Activated naive CD4-positive, alpha-beta T cell treated with anti-CD3 and anti-CD28 coated beads, Interleukin-2, amount 50 U/mL, for 24 hours (primary cell): ENCODE results near the gene DMXL2.
"Not testable (repeated sequence)": the region's sequence is repeated elsewhere in the genome, so short reads cannot be mapped to it uniquely, and the experiment has no call there.

Experiments
- H3K27ac Mint-ChIP-seq: one replicate; pipeline ENCODE4 v1.8.0; 2021; ENCODE audit warnings: mild to moderate bottlenecking, mixed read lengths
- H3K27me3 Mint-ChIP-seq: one replicate; pipeline ENCODE4 v1.8.0; 2021; ENCODE audit warnings: mixed read lengths
- H3K36me3 Mint-ChIP-seq: one replicate; pipeline ENCODE4 v1.8.0; 2021; ENCODE audit warnings: mixed read lengths
- H3K4me1 Mint-ChIP-seq: one replicate; pipeline ENCODE4 v1.8.0; 2021; ENCODE audit warnings: mixed read lengths
- H3K4me3 Mint-ChIP-seq: one replicate; pipeline ENCODE4 v1.8.0; 2021; ENCODE audit warnings: mild to moderate bottlenecking, mixed read lengths
- H3K9me3 Mint-ChIP-seq: one replicate; pipeline ENCODE4 v1.8.0; 2021; ENCODE audit warnings: mixed read lengths

The DMXL2 gene

DNA sequence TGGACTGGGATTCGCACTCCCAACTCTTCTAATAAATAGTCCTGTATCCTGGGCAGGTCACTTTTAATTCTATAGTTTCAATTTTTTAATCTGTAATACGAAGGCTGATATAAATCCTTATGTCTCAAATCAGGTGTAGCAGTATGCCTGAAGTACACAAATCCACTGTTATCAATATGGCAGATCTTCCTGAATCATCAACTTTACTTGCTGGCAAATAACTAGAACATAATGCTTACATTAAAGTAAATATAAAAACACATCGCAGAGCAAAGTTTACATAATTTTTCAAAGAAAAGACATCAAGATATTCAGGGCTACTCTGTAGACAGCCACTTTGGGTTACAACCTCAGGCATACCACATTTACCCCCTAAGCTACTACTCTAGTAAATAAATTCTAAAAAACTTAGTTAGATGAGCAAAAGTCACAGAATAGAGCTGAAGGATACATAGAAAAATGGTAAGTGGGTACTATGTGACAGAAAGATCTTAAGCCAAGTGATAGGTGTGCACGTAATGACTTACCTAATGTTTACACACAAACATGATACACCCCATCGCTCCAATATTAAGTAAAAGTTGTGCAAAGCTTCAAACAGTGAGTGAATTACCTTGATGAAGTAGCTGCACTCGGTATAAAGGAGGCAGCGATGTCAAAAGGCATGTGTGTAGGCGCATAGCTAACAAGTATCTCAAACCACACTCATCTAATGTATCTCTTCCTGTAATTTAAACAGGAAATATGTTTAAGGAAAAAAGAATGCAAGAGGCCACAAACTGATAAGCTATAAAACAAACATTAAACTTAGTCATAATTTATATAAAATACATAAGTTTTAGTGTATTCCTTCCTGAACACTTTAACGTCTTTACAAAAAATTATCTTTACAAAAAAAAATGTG, 127.9 kb downstream of the DMXL2 start:
- H3K9me3 Mint-ChIP-seq, result no peaks in the 10 kb centered on the region

DNA sequence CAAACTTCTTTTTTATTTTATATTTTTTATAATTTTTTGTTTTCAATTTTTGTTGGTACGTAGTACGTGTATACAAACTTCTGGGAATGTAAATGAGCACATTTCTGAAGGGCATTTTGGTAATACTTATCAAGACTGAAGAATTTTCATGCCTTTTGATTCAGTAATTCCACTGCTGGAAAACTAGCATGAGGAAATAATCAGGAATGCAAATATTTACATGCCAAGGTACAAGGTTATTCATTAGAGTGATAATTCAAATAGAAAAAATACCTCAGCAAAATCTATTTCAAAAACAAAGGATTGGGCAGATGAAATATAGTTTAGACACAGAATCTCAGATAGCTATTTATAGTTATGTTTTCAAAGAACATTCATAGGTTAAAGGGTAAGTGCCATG, 128.7 kb downstream of the DMXL2 start:
- Mint-ChIP-seq H3K27me3 (no peaks in the 10 kb centered on the region), H3K9me3 (no peaks in the 10 kb centered on the region), H3K36me3 (peaks cover 8% of the 10 kb centered on the region), H3K4me3 (no peak overlapping the region), H3K4me1 (no peaks in the 10 kb centered on the region), H3K27ac (no peak overlapping the region)

More for the DNA sequence above, 127.9 kb downstream of the DMXL2 start:
- Mint-ChIP-seq H3K27ac (no peak overlapping the region), H3K4me1 (no peaks in the 10 kb centered on the region), H3K27me3 (no peaks in the 10 kb centered on the region), H3K36me3 (peaks cover 8% of the 10 kb centered on the region), H3K4me3 (no peak overlapping the region)

GRCh38 chr15:51492528-51492927, 130.0 kb downstream of the DMXL2 start:
- Mint-ChIP-seq H3K4me1 (no peaks in the 10 kb centered on the region), H3K36me3 (peaks cover 13% of the 10 kb centered on the region), H3K9me3 (no peaks in the 10 kb centered on the region), H3K4me3 (no peak overlapping the region), H3K27ac (no peak overlapping the region), H3K27me3 (no peaks in the 10 kb centered on the region)

DNA sequence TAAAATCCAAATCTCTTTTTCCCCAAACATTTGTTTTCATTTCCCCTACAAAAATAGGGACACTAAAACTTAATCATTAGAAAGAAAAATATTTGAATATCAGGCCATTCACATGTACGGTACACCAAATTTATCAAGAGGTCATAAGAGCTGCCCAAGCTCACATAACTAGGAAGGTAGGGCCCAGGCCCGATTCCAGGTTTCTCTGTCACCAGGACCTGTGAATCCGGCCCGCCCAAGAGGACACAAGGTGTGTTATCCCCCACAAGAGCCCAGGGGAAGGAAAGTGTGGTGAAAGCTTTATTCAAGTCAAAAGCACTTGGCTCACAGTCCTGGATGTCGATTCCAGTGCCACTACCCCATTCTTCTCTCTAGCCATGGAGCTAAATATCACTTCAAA, 130.6 kb downstream of the DMXL2 start:
- Mint-ChIP-seq H3K27me3 (no peaks in the 10 kb centered on the region), H3K4me1 (no peaks in the 10 kb centered on the region), H3K4me3 (no peak overlapping the region), H3K27ac (no peak overlapping the region), H3K9me3 (no peaks in the 10 kb centered on the region), H3K36me3 (peaks cover 15% of the 10 kb centered on the region)

- Mint-ChIP-seq H3K36me3 (peaks cover 27% of the 10 kb centered on the region), H3K4me1 (no peaks in the 10 kb centered on the region), H3K27ac (no peak overlapping the region), H3K4me3 (no peak overlapping the region), H3K27me3 (no peaks in the 10 kb centered on the region), H3K9me3 (peaks cover 15% of the 10 kb centered on the region)
These were observed 137.8 kb downstream of the DMXL2 start for GRCh38 chr15:51484781-51485180.

- Mint-ChIP-seq H3K27me3 (no peaks in the 10 kb centered on the region), H3K4me3 (no peak overlapping the region), H3K36me3 (peaks cover 27% of the 10 kb centered on the region), H3K4me1 (no peaks in the 10 kb centered on the region), H3K27ac (no peak overlapping the region), H3K9me3 (peaks cover 15% of the 10 kb centered on the region)
These were observed 138.6 kb downstream of the DMXL2 start for GRCh38 chr15:51483985-51484384.

GRCh38 chr15:51483520-51483919, 139.1 kb downstream of the DMXL2 start:
- no peak overlapping the region for H3K27ac Mint-ChIP-seq
- H3K9me3 Mint-ChIP-seq, result peaks cover 15% of the 10 kb centered on the region
- H3K4me1 Mint-ChIP-seq, result no peaks in the 10 kb centered on the region
- no peaks in the 10 kb centered on the region for H3K27me3 Mint-ChIP-seq
- peaks cover 24% of the 10 kb centered on the region for H3K36me3 Mint-ChIP-seq
- H3K4me3 Mint-ChIP-seq, result no peak overlapping the region

DNA sequence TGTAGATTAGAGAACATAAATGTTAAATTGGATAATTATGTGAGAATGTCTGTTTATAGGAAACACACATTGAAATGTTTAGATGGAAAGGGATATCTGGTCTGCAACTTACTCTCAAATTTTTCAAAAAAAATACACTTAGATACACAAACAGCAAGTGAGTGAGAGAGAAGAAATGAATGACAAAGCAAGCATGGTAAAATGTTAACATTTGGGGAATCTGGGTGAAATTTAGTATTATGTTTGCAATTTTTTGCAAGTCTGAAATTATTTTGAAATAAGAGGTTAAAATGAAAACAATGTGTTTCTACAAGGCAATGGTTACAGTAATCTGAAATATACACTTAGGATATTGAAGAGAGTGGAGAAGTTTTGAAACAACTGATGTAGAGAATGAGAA, 146.8 kb downstream of the DMXL2 start:
- H3K4me1 Mint-ChIP-seq, result no peaks in the 10 kb centered on the region
- H3K4me3 Mint-ChIP-seq, result no peak overlapping the region

DNA sequence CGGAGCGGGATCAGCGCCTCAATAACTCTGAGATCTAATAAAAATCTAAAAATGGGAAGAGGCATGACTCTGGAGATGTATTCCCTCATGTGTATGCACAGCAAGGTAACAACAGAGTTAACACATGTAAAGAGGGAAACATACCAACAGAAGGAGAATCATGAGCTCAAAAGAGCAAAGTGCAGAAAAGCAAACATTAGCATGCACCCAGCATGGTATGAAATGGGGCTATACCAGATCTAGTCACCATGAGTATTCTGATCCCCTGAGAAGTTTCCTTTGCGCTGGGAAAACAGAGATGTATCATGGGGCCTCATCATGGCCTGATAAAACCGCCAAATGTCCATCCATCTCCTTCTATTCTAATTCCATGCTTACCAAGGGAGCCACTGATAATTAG, 152.1 kb downstream of the DMXL2 start:
- Mint-ChIP-seq H3K4me1 (no peaks in the 10 kb centered on the region), H3K27me3 (no peaks in the 10 kb centered on the region), H3K9me3 (no peaks in the 10 kb centered on the region), H3K36me3 (peaks cover 2% of the 10 kb centered on the region), H3K4me3 (no peak overlapping the region), H3K27ac (no peak overlapping the region)

More for the DNA sequence above, 146.8 kb downstream of the DMXL2 start:
- Mint-ChIP-seq H3K36me3 (peaks cover 6% of the 10 kb centered on the region), H3K27ac (no peak overlapping the region), H3K27me3 (no peaks in the 10 kb centered on the region), H3K9me3 (no peaks in the 10 kb centered on the region)

DNA sequence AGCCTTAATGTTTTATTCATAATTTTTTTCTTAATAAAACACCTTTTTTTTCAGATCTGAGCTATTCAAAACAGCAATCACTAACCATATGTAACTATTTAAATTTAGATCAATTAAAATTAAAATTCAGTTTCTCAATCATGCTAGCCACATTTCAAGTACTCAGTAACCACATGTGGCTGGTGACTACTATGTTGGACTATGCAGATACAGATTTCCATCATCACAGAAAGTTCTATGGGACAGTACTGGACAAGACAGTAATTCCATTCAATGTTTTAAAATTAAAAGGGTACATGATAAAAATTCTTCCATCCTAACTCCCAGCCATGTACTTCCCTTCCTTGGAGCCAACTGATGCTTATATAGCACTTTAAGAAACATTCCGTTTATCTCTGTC, 161.8 kb downstream of the DMXL2 start:
- H3K4me3 Mint-ChIP-seq, result no peak overlapping the region
- no peaks in the 10 kb centered on the region for H3K4me1 Mint-ChIP-seq
- no peaks in the 10 kb centered on the region for H3K27me3 Mint-ChIP-seq
- H3K36me3 Mint-ChIP-seq, result peaks cover 13% of the 10 kb centered on the region
- no peaks in the 10 kb centered on the region for H3K9me3 Mint-ChIP-seq
- no peak overlapping the region for H3K27ac Mint-ChIP-seq

GRCh38 chr15:51450001-51450400, 172.6 kb downstream of the DMXL2 start:
- Mint-ChIP-seq H3K9me3 (no peaks in the 10 kb centered on the region), H3K27ac (no peak overlapping the region), H3K27me3 (no peaks in the 10 kb centered on the region), H3K36me3 (peaks cover 2% of the 10 kb centered on the region), H3K4me3 (no peak overlapping the region), H3K4me1 (no peaks in the 10 kb centered on the region)

DNA sequence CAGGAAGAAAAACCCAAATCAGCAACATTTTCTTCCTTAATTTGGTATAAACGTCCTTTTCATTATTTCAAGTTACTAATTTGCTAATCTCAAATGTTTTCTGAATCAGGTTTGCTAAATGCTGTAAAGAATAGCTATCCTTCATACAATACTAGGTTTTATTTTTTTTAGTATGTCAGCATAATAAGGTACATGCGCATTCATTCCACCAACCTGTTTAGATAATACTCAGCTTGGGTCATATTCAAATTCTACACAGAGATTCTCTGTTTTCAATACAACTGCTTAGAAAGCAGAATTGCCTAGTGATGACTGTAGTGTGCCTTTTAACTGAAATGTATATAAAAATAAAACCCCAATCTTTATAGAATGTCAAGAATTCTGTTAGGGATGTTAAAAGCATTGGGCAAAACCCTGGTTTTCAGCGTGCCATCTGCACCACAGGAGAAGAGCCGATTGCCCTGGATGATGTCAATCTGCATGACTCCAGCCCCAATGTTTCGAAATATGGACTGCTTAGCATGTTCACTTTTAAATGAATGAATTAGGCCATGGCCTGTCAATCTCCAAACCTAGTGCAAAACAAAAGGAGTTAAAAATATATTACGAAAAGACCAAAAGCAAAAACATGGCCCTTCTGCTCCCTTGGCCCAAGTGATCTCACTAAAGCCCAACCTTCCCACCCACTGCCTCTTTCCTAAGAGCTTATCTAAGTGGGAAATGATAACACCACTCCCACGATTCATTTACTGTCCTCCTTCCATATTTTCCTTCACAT, 173.8 kb downstream of the DMXL2 start:
- peaks cover 2% of the 10 kb centered on the region for H3K36me3 Mint-ChIP-seq
- H3K4me3 Mint-ChIP-seq, result no peak overlapping the region
- no peaks in the 10 kb centered on the region for H3K4me1 Mint-ChIP-seq
- no peaks in the 10 kb centered on the region for H3K27me3 Mint-ChIP-seq
- no peak overlapping the region for H3K27ac Mint-ChIP-seq
- H3K9me3 Mint-ChIP-seq, result no peaks in the 10 kb centered on the region

- Mint-ChIP-seq H3K4me1 (no peaks in the 10 kb centered on the region), H3K9me3 (no peaks in the 10 kb centered on the region), H3K27me3 (no peaks in the 10 kb centered on the region), H3K27ac (no peak overlapping the region), H3K36me3 (peaks cover 2% of the 10 kb centered on the region), H3K4me3 (no peak overlapping the region)
These were observed 174.5 kb downstream of the DMXL2 start for GRCh38 chr15:51447855-51448621.

DNA sequence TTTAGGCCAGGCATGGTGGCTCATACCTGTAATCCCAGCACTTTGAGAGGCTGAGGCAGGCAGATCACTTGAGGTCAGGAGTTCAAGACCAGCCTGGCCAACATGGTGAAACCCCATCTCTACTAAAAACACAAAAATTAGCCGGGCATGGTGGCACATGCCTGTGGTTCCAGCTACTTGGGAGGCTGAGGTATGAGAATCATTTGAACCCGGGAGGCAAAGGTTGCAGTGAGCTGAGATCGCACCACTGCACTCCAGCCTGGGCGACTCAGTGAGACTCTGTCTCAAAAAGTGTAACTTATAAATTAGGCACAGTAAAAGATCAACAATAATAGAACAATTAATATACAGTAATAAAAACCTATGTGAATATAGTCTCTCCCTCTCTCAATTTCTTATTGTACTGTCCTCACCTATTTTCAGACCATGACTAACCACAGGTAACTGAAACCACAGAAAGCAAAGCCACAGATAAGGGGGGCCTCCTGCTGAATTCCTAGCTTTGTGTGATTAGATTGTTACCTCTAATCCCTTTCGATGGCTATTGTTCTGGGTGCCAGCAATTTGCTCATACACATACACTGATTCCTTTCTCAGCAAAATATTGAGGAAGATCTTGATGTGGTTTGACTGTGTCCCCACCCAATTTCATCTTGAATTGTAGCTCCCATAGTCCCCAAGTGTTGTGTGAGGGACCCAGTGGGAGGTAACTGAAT, 176.4 kb downstream of the DMXL2 start:
- not testable (repeated sequence) for H3K27ac Mint-ChIP-seq, H3K4me1 Mint-ChIP-seq, H3K4me3 Mint-ChIP-seq, H3K9me3 Mint-ChIP-seq, H3K27me3 Mint-ChIP-seq, H3K36me3 Mint-ChIP-seq

- Mint-ChIP-seq H3K9me3 (no peaks in the 10 kb centered on the region), H3K27ac (no peak overlapping the region), H3K27me3 (no peaks in the 10 kb centered on the region), H3K36me3 (no peaks in the 10 kb centered on the region), H3K4me3 (no peak overlapping the region), H3K4me1 (no peaks in the 10 kb centered on the region)
These were observed 177.8 kb downstream of the DMXL2 start for GRCh38 chr15:51444807-51445206.
